Heart left ventricle (tissue), 13 donors: ENCODE measurements around the gene TCEAL6.

ENCODE experiments used
- POLR2A ChIP-seq, 2 donors: fragments of 450-650 bp; IDR thresholded peaks; one replicate each; pipeline ENCODE4 v1.6.1; 2017; ENCODE audit warnings: antibody characterized with exemption in 2 of 2, mild to moderate bottlenecking in 2 of 2, moderate library complexity in 2 of 2
- TF ChIP-seq, protein P1 (sequence below), 12 donors: fragments of 200-600 bp; sonication (generic) in 4 of 12; IDR thresholded peaks; one replicate each; pipeline versions ENCODE4 v1.5.0 to v1.8.0; 2018 to 2022; ENCODE audit warnings: antibody characterized with exemption in 12 of 12, mild to moderate bottlenecking in 5 of 12
- donor health status: ischemic (EF 13 %, LVEDD 7.1; RV severe dilation, severe dysfunction).
- donor health status: DM: no; HTN: yes; CAD: no.
- donor health status: DM: no; HTN: no; CAD: no.
- donor health status: ischemic (EF 25% LVEDD 6.9; RV normal size, moderate dysfunction).
- donor health status: ischemic (EF 25% LVEDD 5.7; RV mildly dilated, moderate dysfunction).
- donor health status: ischemic (EF 35%, LVEDD 5.7; RV mildly dilated, moderate dysfunction).
- donor health status: nonischemic (EF 11% LVEDD 7.7; RV severe dilation, severe dysfunction).
- donor health status: DM: yes; HTN: yes; CAD: no.
- donor health status: PGD.
- donor health status: ischemic (EF 29% LVEDD 5.4; RV normal size, mild dysfunction).
- donor health status: nonischemic (EF 23%, LVEDD 6.1; RV moderate dilation, normal function).

DNA sequence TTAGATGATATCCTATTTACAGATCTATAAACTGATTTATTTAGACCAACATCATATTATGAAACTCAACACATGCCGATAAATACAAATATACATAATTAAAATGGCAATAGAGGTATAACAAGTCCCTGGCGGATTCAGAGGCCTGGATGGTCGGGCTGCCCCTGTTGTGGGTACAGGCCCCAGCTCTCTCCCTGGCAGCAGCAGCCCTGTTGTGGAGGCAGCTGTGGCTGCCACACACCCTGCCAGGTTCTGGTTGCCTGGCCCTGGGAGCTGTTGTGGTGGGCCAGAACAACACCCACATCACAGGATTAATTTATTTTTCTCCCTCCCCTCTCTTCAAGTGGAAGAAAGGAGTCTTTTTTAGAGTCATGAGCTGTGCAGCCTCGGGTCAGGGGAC lies 28.9 kb downstream of the TCEAL6 start:
- TF ChIP-seq, protein P1, sequence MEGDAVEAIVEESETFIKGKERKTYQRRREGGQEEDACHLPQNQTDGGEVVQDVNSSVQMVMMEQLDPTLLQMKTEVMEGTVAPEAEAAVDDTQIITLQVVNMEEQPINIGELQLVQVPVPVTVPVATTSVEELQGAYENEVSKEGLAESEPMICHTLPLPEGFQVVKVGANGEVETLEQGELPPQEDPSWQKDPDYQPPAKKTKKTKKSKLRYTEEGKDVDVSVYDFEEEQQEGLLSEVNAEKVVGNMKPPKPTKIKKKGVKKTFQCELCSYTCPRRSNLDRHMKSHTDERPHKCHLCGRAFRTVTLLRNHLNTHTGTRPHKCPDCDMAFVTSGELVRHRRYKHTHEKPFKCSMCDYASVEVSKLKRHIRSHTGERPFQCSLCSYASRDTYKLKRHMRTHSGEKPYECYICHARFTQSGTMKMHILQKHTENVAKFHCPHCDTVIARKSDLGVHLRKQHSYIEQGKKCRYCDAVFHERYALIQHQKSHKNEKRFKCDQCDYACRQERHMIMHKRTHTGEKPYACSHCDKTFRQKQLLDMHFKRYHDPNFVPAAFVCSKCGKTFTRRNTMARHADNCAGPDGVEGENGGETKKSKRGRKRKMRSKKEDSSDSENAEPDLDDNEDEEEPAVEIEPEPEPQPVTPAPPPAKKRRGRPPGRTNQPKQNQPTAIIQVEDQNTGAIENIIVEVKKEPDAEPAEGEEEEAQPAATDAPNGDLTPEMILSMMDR (IDR thresholded peaks at IDR 0.05): no peak
- TF ChIP-seq POLR2A (IDR thresholded peaks at IDR 0.05): no peak
